ENCODE measurements around the gene RFX7.

DNA sequence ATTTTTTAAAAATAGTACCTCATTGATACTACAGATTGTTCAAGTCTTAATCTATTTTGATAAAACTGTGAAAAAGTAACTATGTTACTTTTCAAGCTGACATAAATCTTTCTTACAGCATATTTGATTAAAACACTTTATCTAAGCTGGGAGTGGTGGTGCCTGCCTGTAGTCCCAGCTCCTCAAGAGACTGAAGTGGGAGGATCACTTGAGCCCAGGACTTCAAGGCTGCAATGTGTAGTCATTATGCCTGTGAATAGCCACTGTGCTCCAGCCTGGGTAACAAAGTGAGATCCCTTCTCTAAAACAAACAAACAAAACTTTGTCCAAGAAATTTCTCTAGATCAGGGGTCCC is 190.7 kb downstream of the RFX7 start:
- no peak for TF ChIP-seq MAZ (IDR thresholded peaks at IDR 0.05; ENCODE audit: borderline replicate concordance, low read depth, low read length)
- no peak for TF ChIP-seq POLR2A (IDR thresholded peaks at IDR 0.05; ENCODE audit: low read depth, low read length)
- TF ChIP-seq, protein P1, sequence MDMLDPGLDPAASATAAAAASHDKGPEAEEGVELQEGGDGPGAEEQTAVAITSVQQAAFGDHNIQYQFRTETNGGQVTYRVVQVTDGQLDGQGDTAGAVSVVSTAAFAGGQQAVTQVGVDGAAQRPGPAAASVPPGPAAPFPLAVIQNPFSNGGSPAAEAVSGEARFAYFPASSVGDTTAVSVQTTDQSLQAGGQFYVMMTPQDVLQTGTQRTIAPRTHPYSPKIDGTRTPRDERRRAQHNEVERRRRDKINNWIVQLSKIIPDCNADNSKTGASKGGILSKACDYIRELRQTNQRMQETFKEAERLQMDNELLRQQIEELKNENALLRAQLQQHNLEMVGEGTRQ (IDR thresholded peaks at IDR 0.05; ENCODE audit: low read depth, low read length), result no peak
- no peak for TF ChIP-seq CEBPB (IDR thresholded peaks at IDR 0.05; ENCODE audit: low read depth, low read length)
- TF ChIP-seq, protein P2, sequence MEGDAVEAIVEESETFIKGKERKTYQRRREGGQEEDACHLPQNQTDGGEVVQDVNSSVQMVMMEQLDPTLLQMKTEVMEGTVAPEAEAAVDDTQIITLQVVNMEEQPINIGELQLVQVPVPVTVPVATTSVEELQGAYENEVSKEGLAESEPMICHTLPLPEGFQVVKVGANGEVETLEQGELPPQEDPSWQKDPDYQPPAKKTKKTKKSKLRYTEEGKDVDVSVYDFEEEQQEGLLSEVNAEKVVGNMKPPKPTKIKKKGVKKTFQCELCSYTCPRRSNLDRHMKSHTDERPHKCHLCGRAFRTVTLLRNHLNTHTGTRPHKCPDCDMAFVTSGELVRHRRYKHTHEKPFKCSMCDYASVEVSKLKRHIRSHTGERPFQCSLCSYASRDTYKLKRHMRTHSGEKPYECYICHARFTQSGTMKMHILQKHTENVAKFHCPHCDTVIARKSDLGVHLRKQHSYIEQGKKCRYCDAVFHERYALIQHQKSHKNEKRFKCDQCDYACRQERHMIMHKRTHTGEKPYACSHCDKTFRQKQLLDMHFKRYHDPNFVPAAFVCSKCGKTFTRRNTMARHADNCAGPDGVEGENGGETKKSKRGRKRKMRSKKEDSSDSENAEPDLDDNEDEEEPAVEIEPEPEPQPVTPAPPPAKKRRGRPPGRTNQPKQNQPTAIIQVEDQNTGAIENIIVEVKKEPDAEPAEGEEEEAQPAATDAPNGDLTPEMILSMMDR (conservative IDR thresholded peaks at IDR 0.05; ENCODE audit: low read depth, low read length), result no peak
- no peak for TF ChIP-seq SMC3 (IDR thresholded peaks at IDR 0.05; ENCODE audit: low read depth, low read length)
- no peak for TF ChIP-seq MXI1 (IDR thresholded peaks at IDR 0.05; ENCODE audit: borderline replicate concordance, low read depth, low read length)
